Measurements from ENCODE around the gene RUVBL1. TPM values are rescaled to one million over a fixed set of nuclear protein-coding genes. Genes with fewer than 3 reads are reported as not detected.

The RUVBL1 gene
- total RNA-seq, 2 experiments from 2014 or later: 5.6 to 7.7 TPM

DNA sequence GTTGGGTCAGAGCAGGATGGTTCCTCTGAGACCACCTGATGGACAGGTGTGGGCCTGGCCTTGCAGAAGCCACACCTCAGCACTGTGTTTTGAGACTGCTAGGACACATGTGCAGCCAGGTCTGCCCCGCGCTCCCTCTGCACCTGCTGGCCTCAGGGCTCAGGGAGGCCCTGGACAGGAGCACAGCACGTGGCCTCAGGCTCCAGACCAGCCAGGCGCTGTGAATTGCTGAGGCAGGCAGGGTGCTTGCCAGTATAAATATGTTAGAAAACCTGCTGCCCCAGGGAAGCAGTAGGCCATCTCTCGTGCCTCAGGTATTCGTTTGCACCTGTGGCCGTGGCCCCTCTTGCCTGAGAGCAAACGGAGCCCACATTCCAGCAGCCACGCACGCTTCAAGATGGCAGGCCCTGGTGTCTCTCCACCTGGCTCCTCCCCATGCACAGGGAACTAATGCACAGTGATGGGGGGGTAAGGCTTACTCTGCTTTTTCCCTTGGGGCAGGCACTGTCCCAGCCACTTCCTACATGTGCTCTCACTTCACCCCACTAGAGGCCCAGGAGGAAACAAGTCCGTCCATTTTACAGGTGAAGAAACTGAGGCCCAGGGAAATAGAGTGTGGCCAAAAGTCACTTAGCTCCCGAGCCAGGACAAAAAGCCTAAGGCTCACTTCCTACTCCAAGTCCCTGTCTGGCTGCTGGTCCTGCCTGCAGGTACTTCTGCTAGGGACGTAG lies 51.0 kb downstream of the RUVBL1 start:
- Mint-ChIP-seq H3K36me3 (ENCODE audit: low read depth) (peaks cover 39% of the 10 kb centered on the region), H3K4me1 (ENCODE audit: low read depth) (peaks cover 9% of the 10 kb centered on the region), H3K4me3 (no peak overlapping the region), H3K9me3 (no peaks in the 10 kb centered on the region), H3K27ac (no peak overlapping the region), H3K27me3 (no peaks in the 10 kb centered on the region)
- peaks cover 23% of the 10 kb centered on the region for H3K4me1 ChIP-seq (ENCODE audit: insufficient read depth, low read length)
- POLR2A ChIA-PET: interaction anchor here (0.8 to 1.9 kb wide), 2 partner anchors 7 to 20 kb away, joined by 3 to 6 read pairs; partner anchors contain the start of gene SEC61A1
- no peak for TF ChIP-seq CTCF (IDR thresholded peaks at IDR 0.05)
- peaks cover 8 to 10% of the 10 kb centered on the region in 2 experiments for H3K27me3 ChIP-seq (ENCODE audit: control insufficient read depth in 1 of 2, insufficient read depth in 2 of 2, low read length in 2 of 2)
- H3K4me3 ChIP-seq (ENCODE audit: low read length): no peak overlapping the region
- H3K36me3 ChIP-seq (ENCODE audit: insufficient read depth, low read length): peaks cover 56% of the 10 kb centered on the region
- CTCF ChIA-PET: interaction anchor here (1.3 to 1.9 kb wide), 2 partner anchors 16 to 61 kb away, joined by 3 to 5 read pairs; no protein-coding TSS in a partner anchor
- H3K27ac ChIP-seq (ENCODE audit: low read depth in 1 of 2, low read length in 2 of 2): no peak overlapping the region
- peaks cover 0 to 8% of the 10 kb centered on the region in 2 experiments for H3K9me3 ChIP-seq (ENCODE audit: control insufficient read depth in 1 of 2, insufficient read depth in 1 of 2, low read length in 2 of 2)
- intact Hi-C loops (cut with DNase I, micrococcal nuclease): no loop called here
- ATAC-seq (ENCODE audit: poor library complexity) (no peak), DNase-seq (no peak)

- Mint-ChIP-seq H3K27me3 (no peaks in the 10 kb centered on the region), H3K27ac (no peak overlapping the region), H3K4me1 (ENCODE audit: low read depth) (peaks cover 9% of the 10 kb centered on the region), H3K9me3 (no peaks in the 10 kb centered on the region), H3K4me3 (no peak overlapping the region), H3K36me3 (ENCODE audit: low read depth) (peaks cover 46% of the 10 kb centered on the region)
- intact Hi-C loops (cut with DNase I, micrococcal nuclease): no loop called here
- Histone ChIP-seq H3K27ac (ENCODE audit: low read depth in 1 of 2, low read length in 2 of 2) (no peak overlapping the region), H3K4me1 (ENCODE audit: insufficient read depth, low read length) (peaks cover 17% of the 10 kb centered on the region), H3K4me3 (ENCODE audit: low read length) (no peak overlapping the region), H3K27me3 (ENCODE audit: control insufficient read depth in 1 of 2, insufficient read depth in 2 of 2, low read length in 2 of 2) (peaks cover 5 to 8% of the 10 kb centered on the region in 2 experiments), H3K36me3 (ENCODE audit: insufficient read depth, low read length) (peaks cover 63% of the 10 kb centered on the region), H3K9me3 (ENCODE audit: control insufficient read depth in 1 of 2, insufficient read depth in 1 of 2, low read length in 2 of 2) (peaks cover 0 to 8% of the 10 kb centered on the region in 2 experiments)
- no peak for DNase-seq
- no peak for ATAC-seq (ENCODE audit: poor library complexity)
- no peak for TF ChIP-seq CTCF (IDR thresholded peaks at IDR 0.05)
- CTCF ChIA-PET: no interaction called here
- POLR2A ChIA-PET: no interaction called here
Observed at GRCh38 chr3:128071771-128072453, 51.7 kb downstream of the RUVBL1 start.

- Histone ChIP-seq H3K36me3 (ENCODE audit: insufficient read depth, low read length) (peaks cover 71% of the 10 kb centered on the region), H3K27ac (ENCODE audit: low read depth in 1 of 2, low read length in 2 of 2) (no peak overlapping the region), H3K9me3 (ENCODE audit: control insufficient read depth in 1 of 2, insufficient read depth in 1 of 2, low read length in 2 of 2) (peaks cover 0 to 8% of the 10 kb centered on the region in 2 experiments), H3K4me1 (ENCODE audit: insufficient read depth, low read length) (peaks cover 10% of the 10 kb centered on the region), H3K4me3 (ENCODE audit: low read length) (no peak overlapping the region), H3K27me3 (ENCODE audit: control insufficient read depth in 1 of 2, insufficient read depth in 2 of 2, low read length in 2 of 2) (peaks cover under 1 to 3% of the 10 kb centered on the region in 2 experiments)
- CTCF ChIA-PET: interaction anchor here (2.5 kb wide), 1 partner anchor 62 kb away, joined by 6 read pairs; no protein-coding TSS in a partner anchor
- no peak for TF ChIP-seq CTCF (IDR thresholded peaks at IDR 0.05)
- H3K9me3 Mint-ChIP-seq: no peaks in the 10 kb centered on the region
- H3K4me1 Mint-ChIP-seq (ENCODE audit: low read depth): peaks cover 9% of the 10 kb centered on the region
- peaks cover 55% of the 10 kb centered on the region for H3K36me3 Mint-ChIP-seq (ENCODE audit: low read depth)
- DNase-seq (no peak), ATAC-seq (ENCODE audit: poor library complexity) (no peak)
- H3K4me3 Mint-ChIP-seq: no peak overlapping the region
- H3K27me3 Mint-ChIP-seq: no peaks in the 10 kb centered on the region
- intact Hi-C loops (cut with DNase I, micrococcal nuclease): no loop called here
- POLR2A ChIA-PET: no interaction called here
- no peak overlapping the region for H3K27ac Mint-ChIP-seq
Observed at GRCh38 chr3:128070898-128071591, 52.6 kb downstream of the RUVBL1 start.
